HL-60 (cell line): ENCODE results near the gene CYP8B1.

Experiments
- DNase-seq, 2 experiments: peaks; one replicate each; pipeline ENCODE4 v3.0.0-alpha.2; 2010 to 2020; ENCODE audit warnings: low read depth in 1 of 2, low spot score in 1 of 2
- H3K27ac ChIP-seq: fragments of 250-450 bp; sonication (Bioruptor Pico); replicated peaks from 2 replicates; pipeline ENCODE4 v1.5.1; 2020; ENCODE audit warnings: mild to moderate bottlenecking, moderate library complexity
- H3K27me3 ChIP-seq: fragments of 250-450 bp; sonication (Bioruptor Pico); 2 replicates; pipeline ENCODE4 v1.5.1; 2021; ENCODE audit warnings: mild to moderate bottlenecking, moderate library complexity; ENCODE audit not compliant: insufficient read depth, poor library complexity, severe bottlenecking
- H3K4me3 ChIP-seq: replicated peaks from 2 replicates; pipeline ENCODE4 v1.5.1; 2011; ENCODE audit warnings: mild to moderate bottlenecking, control low read depth, low read length; ENCODE audit not compliant: insufficient read depth
- CTCF ChIP-seq: IDR thresholded peaks from one replicate; pipeline ENCODE4 v1.5.1; 2011; ENCODE audit warnings: low read length, control low read depth, inconsistent platforms; ENCODE audit not compliant: insufficient read depth
- GABPA ChIP-seq: IDR thresholded peaks from 2 replicates; pipeline ENCODE4 v1.6.1; 2012; ENCODE audit warnings: low read depth
- POLR2AphosphoS5 ChIP-seq: IDR thresholded peaks from 2 replicates; pipeline ENCODE4 v1.6.1; 2012; ENCODE audit warnings: low read depth
- REST ChIP-seq: IDR thresholded peaks from 2 replicates; pipeline ENCODE4 v1.6.1; 2012; ENCODE audit warnings: low read depth; ENCODE audit not compliant: insufficient replicate concordance
- SPI1 ChIP-seq: IDR thresholded peaks from 2 replicates; pipeline ENCODE4 v1.6.1; 2012; ENCODE audit warnings: low read depth, mild to moderate bottlenecking, borderline replicate concordance

The CYP8B1 gene

DNA sequence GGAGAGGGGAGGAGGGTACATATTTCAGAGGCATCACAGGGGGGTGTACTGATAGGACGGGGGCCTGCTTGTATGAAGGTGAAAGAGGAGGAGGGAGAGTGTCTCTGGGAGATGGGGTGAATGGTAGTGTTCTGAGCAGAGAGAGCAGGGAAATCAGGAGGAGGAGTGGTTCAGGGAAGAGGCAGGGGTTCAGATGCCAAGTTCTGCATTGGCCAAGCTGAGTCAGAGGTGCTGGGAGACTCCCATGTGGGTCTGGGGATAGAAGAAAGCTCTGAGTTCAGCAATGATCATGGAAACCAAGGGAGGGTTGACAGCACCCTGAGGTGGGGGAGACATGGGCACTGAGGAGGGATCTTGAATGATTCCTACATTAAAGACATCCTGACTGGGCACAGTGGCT lies 3.0 kb downstream of the CYP8B1 start:
- TF ChIP-seq POLR2AphosphoS5 (no peak), GABPA (no peak), SPI1 (no peak), REST (no peak), CTCF (no peak)
- no peak overlapping the region for H3K4me3 ChIP-seq
- DNase-seq: no peak
- H3K27me3 ChIP-seq: no peaks in the 10 kb centered on the region
- no peak overlapping the region for H3K27ac ChIP-seq

DNA sequence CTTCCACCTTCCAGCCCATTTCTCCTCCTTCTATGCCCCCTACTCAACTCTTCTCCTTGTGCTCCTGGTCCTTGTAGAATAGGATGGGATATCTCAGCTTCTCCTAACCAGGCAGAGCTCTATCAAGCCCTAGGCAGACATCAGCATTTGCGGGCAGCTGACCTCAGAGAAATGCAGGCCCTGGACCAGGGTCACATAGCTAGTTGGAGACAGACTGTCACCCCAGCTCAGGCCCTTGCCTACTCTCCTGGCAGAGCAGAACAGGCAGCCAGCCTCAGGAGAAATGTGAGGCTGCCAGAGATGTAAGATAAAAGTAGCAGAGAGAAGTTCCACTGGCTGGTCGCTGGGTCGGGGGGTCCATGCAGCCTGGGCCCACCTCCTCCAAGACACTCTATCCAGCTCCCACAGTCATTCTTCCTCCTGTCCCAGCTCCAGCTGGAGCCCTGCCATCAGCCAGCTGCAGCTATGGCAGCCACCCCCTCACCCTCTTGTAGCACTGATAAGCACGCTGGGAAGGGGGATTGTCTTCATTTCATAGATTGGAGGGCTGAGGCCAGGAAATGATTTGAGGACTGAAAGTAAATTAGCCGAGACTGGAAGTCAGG lies 4.0 kb downstream of the CYP8B1 start:
- H3K27me3 ChIP-seq: no peaks in the 10 kb centered on the region
- DNase-seq: no peak
- H3K4me3 ChIP-seq: no peak overlapping the region
- H3K27ac ChIP-seq: no peak overlapping the region
- TF ChIP-seq REST: no peak
- no peak for TF ChIP-seq POLR2AphosphoS5
- no peak for TF ChIP-seq GABPA
- no peak for TF ChIP-seq CTCF
- TF ChIP-seq SPI1: no peak

GRCh38 chr3:42868841-42869240 lies 6.8 kb downstream of the CYP8B1 start:
- TF ChIP-seq REST (no peak), GABPA (no peak), CTCF (no peak), SPI1 (no peak), POLR2AphosphoS5 (no peak)
- DNase-seq: no peak
- H3K27ac ChIP-seq: no peak overlapping the region
- H3K27me3 ChIP-seq: no peaks in the 10 kb centered on the region
- H3K4me3 ChIP-seq: no peak overlapping the region
